Left colon (tissue), 2 donors: ENCODE measurements around the gene UTP25. TPM values are rescaled to one million over a fixed set of nuclear protein-coding genes. Genes with fewer than 3 reads are reported as not detected.

Source experiments
- ATAC-seq: fragments of 200-7000 bp; cut with Tn5 transposase; one replicate; pipeline ENCODE4 v1.9.1; 2020; ENCODE audit warnings: mild to moderate bottlenecking, moderate library complexity
- DNase-seq, 2 donors: peaks; one replicate each; pipeline ENCODE4 v3.0.0-alpha.2; 2020
- intact Hi-C, 2 donors: fragments of 100-400 bp; cut with DNase I in 1 of 2; cut with micrococcal nuclease in 1 of 2; formaldehyde crosslinking; loops; one replicate each; pipeline versions ENCODE4 v1.11.2 to v1.14.0; 2022; cut with DNase I, micrococcal nuclease
- total RNA-seq, 2 donors: library from RNA; stranded (reverse); fragmentation: NEBNext Ultra II Directional; extraction: Animal tissue kit (Norgen Biotek cat#: 25700); gene quantifications; one replicate each; pipeline ENCODE4 v1.2.1, GENCODE V29; 2021
- donor health status: DM: no; HTN: no; CAD: no.
- donor health status: DM: yes; HTN: yes; CAD: no.

Gene UTP25
- total RNA-seq, 2 donors from 2014 or later = 4.8 to 6.2 TPM

- ATAC-seq = no peak
- intact Hi-C loops = loop anchor here in 1 of 2 donors (5.0 kb wide), 1 partner anchor 125 kb away; no protein-coding TSS in a partner anchor
These were observed 34.9 kb downstream of the UTP25 start for GRCh38 chr1:209862391-209863356.

GRCh38 chr1:209863766-209864485 lies 36.2 kb downstream of the UTP25 start:
- no peak for ATAC-seq
- no peak for DNase-seq
- intact Hi-C loops = loop anchor here in 1 of 2 donors (5.0 kb wide), 1 partner anchor 123 kb away; no protein-coding TSS in a partner anchor

More at GRCh38 chr1:209862391-209863356, 34.9 kb downstream of the UTP25 start:
- no peak for DNase-seq

GRCh38 chr1:209866201-209866600 lies 38.4 kb downstream of the UTP25 start:
- ATAC-seq (no peak), DNase-seq (no peak)
- intact Hi-C loops = no loop called here

- DNase-seq (no peak), ATAC-seq (no peak)
- intact Hi-C loops = no loop called here
These were observed 41.7 kb downstream of the UTP25 start for GRCh38 chr1:209869291-209870149.

GRCh38 chr1:209870151-209870831 lies 42.5 kb downstream of the UTP25 start:
- ATAC-seq (no peak), DNase-seq (no peak)
- intact Hi-C loops = no loop called here

- no peak for ATAC-seq
- intact Hi-C loops = no loop called here
- DNase-seq = no peak
These were observed 43.2 kb downstream of the UTP25 start for GRCh38 chr1:209871006-209871405.

- DNase-seq (no peak), ATAC-seq (no peak)
- intact Hi-C loops = no loop called here
These were observed 43.7 kb downstream of the UTP25 start for GRCh38 chr1:209871430-209871829.

- intact Hi-C loops = no loop called here
- DNase-seq = no peak
- no peak for ATAC-seq
These were observed 45.5 kb downstream of the UTP25 start for GRCh38 chr1:209873067-209873799.

- intact Hi-C loops = no loop called here
- DNase-seq = no peak
- ATAC-seq = peak; percentile 44
These were observed 47.7 kb downstream of the UTP25 start for GRCh38 chr1:209875515-209875914.

GRCh38 chr1:209876078-209876800 lies 48.5 kb downstream of the UTP25 start:
- intact Hi-C loops = no loop called here
- DNase-seq (no peak), ATAC-seq (no peak)

- DNase-seq (no peak), ATAC-seq (no peak)
- intact Hi-C loops = no loop called here
These were observed 49.5 kb downstream of the UTP25 start for GRCh38 chr1:209877087-209877764.

- intact Hi-C loops = no loop called here
- ATAC-seq (no peak), DNase-seq (no peak)
These were observed 51.2 kb downstream of the UTP25 start for GRCh38 chr1:209878964-209879363.

- ATAC-seq = no peak
These were observed 51.8 kb downstream of the UTP25 start for GRCh38 chr1:209879539-209879938.

GRCh38 chr1:209880031-209880430 lies 52.3 kb downstream of the UTP25 start:
- DNase-seq (no peak), ATAC-seq (no peak)
- intact Hi-C loops = no loop called here

More at GRCh38 chr1:209879539-209879938, 51.8 kb downstream of the UTP25 start:
- intact Hi-C loops = no loop called here
- no peak for DNase-seq

- DNase-seq (no peak), ATAC-seq (no peak)
- intact Hi-C loops = no loop called here
These were observed 53.8 kb downstream of the UTP25 start for GRCh38 chr1:209881619-209882018.

- DNase-seq (no peak), ATAC-seq (no peak)
These were observed 54.5 kb downstream of the UTP25 start for GRCh38 chr1:209882286-209882685.

More at GRCh38 chr1:209882286-209882685, 54.5 kb downstream of the UTP25 start:
- intact Hi-C loops = no loop called here
